Colonic mucosa (tissue), 4 donors: ENCODE data around the gene UBA7. TPM values are rescaled to one million over a fixed set of nuclear protein-coding genes. Genes with fewer than 3 reads are reported as not detected.
A peak's percentile ranks its signal among the peaks of the same experiment; 100 is the strongest.
"Not testable (repeated sequence)": the region's sequence is repeated elsewhere in the genome, so short reads cannot be mapped to it uniquely, and the experiment has no call there.

Source experiments
- DNase-seq: peaks from one replicate; pipeline ENCODE4 v3.0.0-alpha.2; 2020
- H3K27ac ChIP-seq: fragments of 200-600 bp; one replicate; pipeline ENCODE4 v1.8.0; 2021
- H3K27me3 ChIP-seq: fragments of 200-600 bp; one replicate; pipeline ENCODE4 v1.8.0; 2021
- H3K36me3 ChIP-seq: fragments of 200-600 bp; one replicate; pipeline ENCODE4 v1.8.0; 2021
- H3K4me1 ChIP-seq: fragments of 200-600 bp; one replicate; pipeline ENCODE4 v1.8.0; 2021; ENCODE audit warnings: mild to moderate bottlenecking
- H3K4me3 ChIP-seq: fragments of 200-600 bp; one replicate; pipeline ENCODE4 v1.8.0; 2021
- H3K9ac ChIP-seq, 2 donors: one replicate each; pipeline ENCODE4 v1.7.0; 2013; ENCODE audit warnings: control low read depth in 2 of 2, low read depth in 2 of 2, low read length in 2 of 2
- H3K9me3 ChIP-seq: fragments of 200-600 bp; one replicate; pipeline ENCODE4 v1.8.0; 2021
- CTCF ChIP-seq: fragments of 200-600 bp; IDR thresholded peaks from one replicate; pipeline ENCODE4 v1.8.0; 2022; ENCODE audit warnings: antibody characterized with exemption, mild to moderate bottlenecking
- intact Hi-C: fragments of 100-400 bp; cut with DNase I; formaldehyde crosslinking; loops from one replicate; pipeline ENCODE4 v1.14.1; 2022
- total RNA-seq, 2 donors: library from RNA; stranded (reverse); fragmentation: NEBNext Ultra II Directional in 1 of 2; extraction: Animal tissue kit (Norgen Biotek cat#: 25700) in 1 of 2; gene quantifications; one replicate each; pipeline ENCODE4 v1.2.1, GENCODE V29; 2021
- donor health status: healthy.
- donor health status: DM: no; HTN: no; CAD: no.
- donor health status: DM: no; HTN: no; CAD: no.

Gene UBA7
- total RNA-seq, 2 donors from 2014 or later = 67.4 to 88.3 TPM

GRCh38 chr3:49785565-49786356, 28.0 kb downstream of the UBA7 start:
- Histone ChIP-seq H3K36me3 (no peaks in the 10 kb centered on the region), H3K4me3 (peak overlapping the region; percentile 81), H3K27me3 (no peaks in the 10 kb centered on the region), H3K9ac (peak overlapping the region; percentile 84 to 89), H3K4me1 (no peaks in the 10 kb centered on the region), H3K27ac (peak overlapping the region; percentile 91), H3K9me3 (no peaks in the 10 kb centered on the region)
- no peak for TF ChIP-seq CTCF
- intact Hi-C loops = no loop called here
- no peak for DNase-seq

- DNase-seq, H3K9me3 ChIP-seq, H3K36me3 ChIP-seq, H3K27ac ChIP-seq, intact Hi-C loops, H3K27me3 ChIP-seq, H3K9ac ChIP-seq, H3K4me3 ChIP-seq, H3K4me1 ChIP-seq: not testable (repeated sequence)
These were observed 31.5 kb downstream of the UBA7 start for GRCh38 chr3:49782277-49782676.

GRCh38 chr3:49781415-49782199, 32.1 kb downstream of the UBA7 start:
- H3K4me3 ChIP-seq = no peak overlapping the region
- no peak for TF ChIP-seq CTCF
- DNase-seq = no peak
- H3K9ac ChIP-seq = no peak overlapping the region
- H3K27ac ChIP-seq = no peak overlapping the region
- no peaks in the 10 kb centered on the region for H3K27me3 ChIP-seq
- no peaks in the 10 kb centered on the region for H3K9me3 ChIP-seq
- no peaks in the 10 kb centered on the region for H3K36me3 ChIP-seq
- intact Hi-C loops = no loop called here
- H3K4me1 ChIP-seq = no peaks in the 10 kb centered on the region

- intact Hi-C loops, H3K9me3 ChIP-seq, H3K4me1 ChIP-seq, H3K27ac ChIP-seq, DNase-seq, H3K4me3 ChIP-seq, H3K36me3 ChIP-seq, H3K9ac ChIP-seq, H3K27me3 ChIP-seq: not testable (repeated sequence)
These were observed 32.8 kb downstream of the UBA7 start for GRCh38 chr3:49780975-49781365.

- Histone ChIP-seq H3K36me3 (no peaks in the 10 kb centered on the region), H3K27me3 (no peaks in the 10 kb centered on the region), H3K9me3 (no peaks in the 10 kb centered on the region), H3K4me1 (no peaks in the 10 kb centered on the region), H3K9ac (peak overlapping the region in 1 of 2 donors; percentile 35), H3K4me3 (no peak overlapping the region), H3K27ac (no peak overlapping the region)
- no peak for DNase-seq
- no peak for TF ChIP-seq CTCF
- intact Hi-C loops = no loop called here
These were observed 33.4 kb downstream of the UBA7 start for GRCh38 chr3:49780080-49780974.
